GM21423 (cell line): ENCODE measurements around the gene EVX1.

Source experiments
- ATAC-seq: cut with Tn5 transposase; IDR thresholded peaks from one replicate; pipeline ENCODE4 v1.9.1; 2021; ENCODE audit warnings: mild to moderate bottlenecking, moderate library complexity; ENCODE audit not compliant: unreplicated experiment

The EVX1 gene

DNA sequence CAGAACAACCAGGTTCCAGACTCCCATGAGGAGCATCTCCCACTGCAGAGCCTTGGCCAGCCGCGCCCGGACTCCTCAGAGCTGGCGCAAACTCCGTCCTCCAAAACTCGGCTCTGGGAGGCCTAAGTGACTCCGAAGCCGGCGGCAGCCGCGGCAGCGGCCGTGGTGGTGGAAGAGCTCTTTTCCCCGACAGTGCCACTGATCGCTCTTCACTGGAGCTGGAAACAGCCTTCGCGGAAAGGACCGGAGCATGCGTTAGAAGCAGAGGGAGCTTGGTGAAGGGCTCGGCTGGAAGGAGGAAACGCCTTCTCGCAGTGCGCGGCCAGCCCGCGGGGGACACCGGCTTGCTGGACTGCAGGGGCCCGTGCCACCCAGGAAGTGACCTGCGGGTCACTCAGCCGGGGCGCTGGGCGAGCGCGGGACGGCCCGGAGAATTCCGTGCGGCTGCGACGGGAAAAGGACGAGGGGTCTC, 37.7 kb upstream of the EVX1 start:
- no peak for ATAC-seq

DNA sequence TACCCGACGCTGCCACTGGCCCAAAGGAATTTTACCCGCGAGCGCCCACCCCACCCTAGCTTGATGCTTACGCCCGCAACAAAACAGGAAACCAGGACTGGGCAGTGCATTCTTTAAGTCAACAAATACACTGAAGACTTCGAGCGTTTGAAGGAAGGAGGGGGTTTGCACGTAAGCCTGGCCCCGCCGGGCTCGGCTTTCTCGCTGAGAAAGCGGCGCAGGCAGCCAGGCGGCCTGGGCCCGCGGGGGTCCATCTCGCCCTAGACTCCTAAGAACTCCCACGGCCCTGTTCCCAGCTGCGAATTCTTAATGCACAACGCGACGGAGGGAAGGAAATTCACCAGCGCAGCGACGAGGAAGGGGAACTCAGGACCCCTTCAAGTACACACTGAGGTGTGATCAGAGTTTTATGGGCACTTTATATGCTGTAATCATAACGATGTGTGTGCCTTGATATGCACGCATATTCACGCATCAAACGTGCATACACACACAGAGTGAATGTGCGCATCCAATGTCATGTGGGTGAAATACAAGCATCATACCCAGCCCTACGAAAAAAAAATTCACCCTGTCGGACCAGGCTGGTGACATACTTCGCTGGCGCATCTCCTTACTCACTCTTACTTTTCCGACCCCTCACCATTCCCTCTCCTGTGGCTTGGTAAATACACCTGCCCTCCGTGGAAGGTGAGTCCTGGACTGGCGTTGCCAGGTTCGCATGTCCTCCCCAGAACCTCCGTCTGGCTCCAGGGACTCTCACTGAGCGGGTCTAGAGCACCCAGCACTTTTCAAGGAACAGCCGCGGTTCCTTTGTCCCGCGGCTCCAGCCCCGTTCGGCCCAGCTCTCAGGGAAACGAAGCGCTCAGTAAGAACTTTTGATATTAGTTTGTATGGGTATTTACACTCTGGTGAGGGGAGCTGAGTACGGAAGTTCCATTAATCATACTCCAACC, 37.0 kb upstream of the EVX1 start:
- no peak for ATAC-seq

DNA sequence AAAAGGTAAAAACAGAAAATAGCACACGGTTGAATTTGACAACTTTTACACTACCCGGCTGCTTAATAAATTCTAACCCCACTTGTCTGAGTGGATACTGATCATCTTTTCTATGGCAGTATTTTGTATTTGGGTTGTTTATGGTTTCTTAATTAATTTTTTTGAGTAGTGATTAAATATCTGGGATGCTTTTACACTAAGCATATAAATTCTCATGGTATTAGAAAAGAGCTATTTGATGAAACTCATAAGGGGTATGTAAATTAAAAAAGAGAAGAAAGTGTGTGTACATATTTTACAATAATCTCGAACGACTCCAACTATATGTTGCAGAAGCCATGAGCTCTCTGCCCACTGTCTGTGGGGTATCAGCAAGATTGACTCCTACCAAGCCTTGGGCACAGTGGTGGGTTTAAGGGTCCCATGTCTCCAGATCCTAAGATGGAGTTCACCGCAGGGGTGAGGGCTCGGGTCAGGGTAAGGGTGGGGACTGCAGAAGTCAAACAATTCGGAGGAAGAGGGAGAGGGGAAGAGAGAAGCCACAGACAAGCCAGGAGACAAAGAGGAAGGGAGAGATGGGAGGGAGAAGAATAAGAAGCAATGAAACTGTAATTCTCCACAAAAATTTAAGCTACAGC, 35.1 kb upstream of the EVX1 start:
- no peak for ATAC-seq

DNA sequence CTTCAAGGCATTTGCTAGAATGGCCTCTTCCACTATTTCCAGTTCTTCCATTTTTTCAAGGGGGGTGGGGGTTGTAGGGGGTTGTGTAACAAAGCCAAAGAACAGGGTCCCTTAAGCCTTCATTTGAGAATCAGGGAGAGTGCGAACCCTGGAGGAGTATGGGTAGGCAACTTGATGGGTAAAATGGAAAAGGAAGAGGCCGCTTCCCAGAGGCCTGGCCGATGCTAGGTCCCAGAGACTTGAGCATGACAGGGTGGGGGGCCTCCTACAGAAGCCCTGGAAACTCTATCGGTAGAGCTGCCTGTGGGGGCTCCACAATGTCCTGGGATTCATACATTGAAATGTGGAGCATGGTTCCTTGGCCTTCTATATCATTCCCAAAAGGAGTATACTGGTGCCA, 33.6 kb upstream of the EVX1 start:
- no peak for ATAC-seq

DNA sequence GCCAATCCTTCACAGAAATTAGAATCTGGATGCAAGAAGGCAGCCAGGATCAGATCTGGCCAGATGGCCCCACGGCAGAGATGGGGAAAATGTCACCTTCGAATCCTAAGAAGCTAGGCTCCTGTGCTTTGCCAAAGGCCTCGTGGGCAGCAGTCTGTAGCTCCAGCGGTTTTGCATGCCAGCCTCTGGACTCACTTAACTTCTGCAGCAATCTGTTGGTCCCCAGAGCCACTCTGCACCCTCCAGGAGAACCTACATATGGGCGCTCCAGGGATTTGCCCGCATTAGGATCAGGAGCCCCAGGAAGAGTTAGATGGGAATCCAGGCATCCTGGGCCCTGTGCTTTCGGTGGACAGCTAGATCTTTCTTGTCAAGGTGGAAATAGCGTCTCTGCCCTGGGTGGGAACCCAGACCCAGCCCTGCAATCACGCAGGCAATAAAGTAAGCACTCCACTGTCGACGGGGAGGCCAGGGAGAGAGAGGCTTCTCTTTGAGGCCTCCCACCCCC, 32.6 kb upstream of the EVX1 start:
- no peak for ATAC-seq

DNA sequence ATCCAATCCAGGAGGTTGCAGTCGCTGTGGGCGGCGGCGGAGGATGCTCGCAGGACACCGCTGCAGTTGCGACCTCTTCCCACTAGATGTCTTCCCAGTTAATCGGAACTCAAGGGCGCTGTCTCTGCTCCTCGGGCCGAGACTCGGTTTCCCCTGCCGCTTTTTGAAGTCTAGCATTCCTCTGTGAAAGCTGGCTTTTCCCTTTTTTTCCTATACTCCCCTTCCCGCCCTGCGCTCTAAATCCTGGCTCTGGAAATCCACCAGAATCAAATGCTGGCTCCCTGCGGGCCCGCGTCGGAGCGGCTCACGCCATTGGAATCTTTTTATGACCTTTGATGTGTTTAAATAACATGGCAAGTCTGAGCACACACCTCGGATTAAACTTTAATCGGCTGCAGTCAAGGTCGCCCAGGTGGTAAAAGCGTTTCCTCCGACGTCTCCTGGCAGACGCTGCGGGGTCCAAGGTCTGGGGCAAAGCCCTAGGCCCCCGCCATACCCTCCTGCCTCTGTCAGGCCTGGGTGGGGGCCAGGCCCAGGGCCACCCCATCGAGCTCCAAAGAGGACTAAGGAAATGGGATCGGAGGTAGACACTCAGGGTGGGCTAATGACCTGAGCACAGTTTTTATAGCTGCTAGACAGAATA, 32.0 kb upstream of the EVX1 start:
- ATAC-seq, result no peak

DNA sequence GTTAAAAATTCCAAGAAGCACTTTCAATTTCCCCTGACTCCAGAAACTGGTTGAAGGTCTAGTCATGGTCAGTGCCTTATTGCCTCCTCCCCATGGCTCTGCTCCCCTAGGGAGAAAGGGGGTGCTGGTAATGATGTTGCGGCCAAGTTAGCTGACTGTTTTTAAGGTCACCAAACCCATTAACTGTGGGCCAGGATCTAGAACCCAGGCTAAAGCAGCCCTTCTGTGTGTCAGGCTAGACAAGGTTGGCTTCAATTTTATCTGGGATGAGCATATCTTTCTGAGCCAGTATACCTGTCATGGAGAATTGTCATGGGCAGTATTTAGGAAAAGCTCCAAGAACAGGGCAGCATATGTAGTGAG, 31.5 kb upstream of the EVX1 start:
- no peak for ATAC-seq

DNA sequence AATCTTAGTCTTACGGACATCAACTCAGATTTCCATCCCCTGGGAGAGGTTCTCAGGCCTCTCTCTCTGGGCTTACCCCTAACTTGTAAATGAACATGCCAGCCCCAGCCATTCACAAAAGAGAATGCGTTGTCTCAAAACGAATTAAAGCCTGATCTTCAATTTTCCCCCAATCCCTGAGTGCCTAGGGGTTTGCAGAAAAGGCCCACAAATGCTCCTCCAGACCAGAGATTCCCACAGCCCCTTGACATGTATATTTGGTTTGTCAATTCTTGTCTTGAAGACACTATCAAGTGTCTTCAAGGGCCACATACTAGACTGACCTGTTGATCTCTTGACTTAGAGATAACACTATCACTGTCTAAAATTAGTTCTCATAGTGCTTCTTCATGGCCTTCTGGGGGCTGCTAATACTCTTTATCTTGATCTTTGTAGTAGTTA, 30.8 kb upstream of the EVX1 start:
- ATAC-seq, result no peak

DNA sequence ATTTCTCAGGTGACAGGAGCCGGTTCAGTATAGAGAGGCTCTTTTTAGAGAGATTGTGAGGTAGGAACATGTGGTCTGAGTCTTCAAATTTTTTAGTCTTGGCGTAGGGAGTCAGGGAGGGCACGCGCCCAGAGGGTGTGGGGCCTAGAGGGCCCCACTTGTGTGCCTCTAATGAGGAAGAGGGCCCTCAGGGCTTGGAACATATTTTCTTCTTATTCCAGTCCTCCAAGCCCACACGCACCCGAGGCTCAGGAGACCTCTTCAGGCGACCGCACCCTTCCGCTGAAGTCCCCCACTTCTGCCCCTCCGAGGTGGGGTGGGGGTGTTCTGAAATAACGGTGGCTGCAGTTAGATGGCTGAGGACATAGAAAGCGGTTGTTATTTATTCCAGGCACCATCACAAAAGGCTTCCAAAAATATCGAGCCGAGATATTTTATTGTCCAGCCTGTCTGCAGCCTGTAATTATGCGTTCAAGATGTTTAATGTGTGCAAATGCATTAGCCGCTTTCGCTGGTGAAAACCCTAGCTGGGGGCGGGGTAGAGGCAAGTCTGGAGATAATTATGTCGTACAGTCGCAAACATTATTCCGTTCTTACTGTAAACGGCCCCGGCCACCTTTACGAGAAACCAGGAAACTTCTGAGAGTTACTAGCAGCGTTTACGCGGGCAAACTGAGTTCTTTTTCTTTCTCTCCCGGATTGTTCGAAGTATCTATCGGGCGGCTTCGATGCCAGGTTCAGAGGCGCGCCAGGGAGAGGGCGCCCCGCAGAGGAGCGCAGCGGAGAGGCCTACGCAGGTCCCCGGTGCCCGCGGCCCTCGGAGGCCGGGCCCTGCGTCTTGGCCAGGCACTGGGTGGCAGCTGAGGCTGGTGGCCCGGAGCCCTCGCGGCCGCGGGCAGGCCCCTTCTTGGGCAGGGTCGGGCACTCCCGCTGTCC, 29.8 kb upstream of the EVX1 start:
- ATAC-seq, result no peak

DNA sequence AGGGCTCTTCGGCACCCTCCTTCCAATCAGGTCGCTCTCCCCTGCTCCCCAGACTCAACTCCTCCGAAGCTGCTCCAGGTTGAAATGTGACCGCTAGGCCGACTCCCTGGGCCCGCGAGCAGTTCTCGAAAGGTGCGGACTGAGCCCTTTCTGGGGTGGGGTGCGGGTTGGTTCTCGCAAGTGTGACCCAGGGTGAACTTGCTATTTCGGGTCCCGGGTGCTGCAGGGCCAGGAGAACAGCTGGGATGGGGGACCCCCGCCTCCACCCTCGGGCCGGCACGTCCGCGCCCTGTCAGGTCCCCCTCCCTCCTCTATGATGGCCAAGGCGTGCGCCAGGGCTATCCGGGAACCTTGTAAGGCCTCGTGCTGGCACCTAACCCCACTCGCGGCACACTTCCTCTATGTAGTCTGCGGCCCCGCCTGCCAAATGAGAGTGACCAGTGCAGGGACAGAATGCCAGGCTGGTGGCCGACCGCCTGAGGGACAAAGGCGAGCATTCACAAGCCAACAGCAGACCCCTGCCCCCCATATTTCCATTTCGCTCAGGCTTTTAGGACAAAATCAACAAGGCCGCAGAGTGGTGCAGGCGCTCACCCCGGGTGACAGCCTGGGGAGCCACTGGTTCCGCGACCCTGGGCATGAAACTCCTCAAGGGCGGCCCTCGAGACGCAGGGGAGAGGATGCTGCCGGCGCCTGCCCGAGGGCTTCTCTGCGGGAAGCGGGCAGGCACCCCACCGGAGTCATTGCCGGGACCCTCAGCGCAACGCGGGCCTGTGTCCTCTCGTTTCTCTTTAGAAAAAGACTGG, 29.0 kb upstream of the EVX1 start:
- no peak for ATAC-seq

DNA sequence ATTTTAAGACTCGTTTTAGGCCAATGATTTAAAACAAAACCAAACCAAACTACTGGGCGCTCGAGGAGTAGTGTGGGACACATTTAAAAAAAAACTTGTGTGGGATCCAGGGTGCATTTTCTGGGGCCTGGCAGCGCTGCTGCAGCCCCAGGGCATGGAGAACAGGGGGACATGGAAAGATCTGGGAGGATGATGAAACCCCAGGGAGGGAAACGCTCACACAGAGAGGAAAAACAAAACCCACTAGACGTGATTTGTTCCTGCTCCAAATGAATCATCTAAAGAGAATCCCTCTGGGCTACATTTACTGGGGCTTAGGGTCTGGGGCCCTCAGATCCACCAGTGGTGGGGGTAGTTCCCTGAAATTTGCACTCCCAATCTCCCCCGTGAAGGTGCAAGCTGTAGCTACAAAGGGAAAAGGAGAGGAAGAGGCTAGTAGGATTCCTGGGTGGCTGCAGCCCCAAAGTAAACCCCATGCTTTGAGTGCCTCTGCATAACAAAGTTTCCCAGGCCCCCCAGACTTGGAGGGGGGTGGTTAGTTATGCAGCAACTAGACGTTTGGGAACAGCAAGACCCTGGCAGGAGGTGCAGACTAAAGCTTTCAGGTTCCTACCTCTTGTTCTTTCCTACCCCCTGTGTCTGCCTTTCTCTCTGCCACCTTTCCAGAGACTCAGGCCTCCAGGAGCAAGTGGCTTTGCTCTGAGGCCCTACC, 28.2 kb upstream of the EVX1 start:
- no peak for ATAC-seq

DNA sequence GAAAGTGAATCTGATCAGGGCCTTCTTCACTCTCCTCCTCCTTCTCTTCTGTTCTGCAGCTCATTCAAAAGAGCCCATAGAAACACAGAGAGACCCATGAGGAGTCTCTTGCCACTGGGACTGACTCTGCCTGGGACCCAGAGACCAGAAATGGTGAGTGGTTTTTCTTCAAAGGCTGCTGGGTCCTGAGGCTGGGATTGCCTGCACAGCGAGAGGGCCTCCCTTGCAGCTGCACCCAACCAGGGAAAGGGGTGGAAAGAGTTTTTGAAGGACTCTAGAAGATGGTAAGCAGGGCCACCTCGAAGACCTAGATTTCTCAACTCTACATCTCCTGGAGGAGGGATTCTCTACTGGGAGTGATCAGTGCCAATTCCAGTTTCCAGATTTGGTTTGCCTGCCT, 27.2 kb upstream of the EVX1 start:
- ATAC-seq, result no peak

DNA sequence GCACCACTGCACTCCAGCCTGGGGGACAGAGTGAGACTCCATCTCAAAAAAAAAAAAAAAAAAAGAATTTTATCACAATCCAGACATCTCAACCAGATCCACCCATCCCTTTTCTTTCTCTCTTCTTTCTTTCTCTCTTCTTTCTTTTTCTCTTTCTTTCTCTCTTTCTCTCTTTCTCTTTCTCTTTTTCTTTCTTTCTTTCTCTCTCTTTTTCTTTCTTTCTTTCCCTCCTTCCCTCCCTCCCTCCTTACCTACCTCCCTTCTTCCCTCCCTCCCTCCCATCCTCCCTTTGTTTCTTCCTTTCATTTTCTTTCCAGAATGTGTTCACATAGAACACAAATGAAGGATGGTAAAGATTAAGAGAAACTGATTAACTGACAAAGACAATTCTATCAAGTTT, 24.7 kb upstream of the EVX1 start:
- ATAC-seq, result no peak

DNA sequence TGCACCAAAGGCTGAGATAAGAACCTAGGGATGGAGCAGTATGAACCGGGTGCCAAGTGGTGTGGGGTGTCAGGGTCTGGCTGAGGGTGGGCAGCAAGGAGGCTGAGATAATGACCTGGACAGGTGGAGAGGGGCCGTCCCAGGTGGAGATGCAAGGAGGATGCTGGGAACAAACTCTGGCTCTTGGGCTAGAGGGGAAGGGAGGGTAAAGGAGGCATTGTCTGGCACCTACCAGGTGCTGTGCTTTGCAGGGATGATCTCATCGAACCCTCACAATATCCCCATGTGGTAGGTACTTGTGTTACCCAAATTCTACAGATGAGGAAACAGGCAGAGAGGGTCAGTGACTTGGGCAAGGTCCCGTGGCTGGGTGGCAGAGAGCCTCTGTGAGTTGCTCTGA, 22.8 kb upstream of the EVX1 start:
- ATAC-seq, result no peak

DNA sequence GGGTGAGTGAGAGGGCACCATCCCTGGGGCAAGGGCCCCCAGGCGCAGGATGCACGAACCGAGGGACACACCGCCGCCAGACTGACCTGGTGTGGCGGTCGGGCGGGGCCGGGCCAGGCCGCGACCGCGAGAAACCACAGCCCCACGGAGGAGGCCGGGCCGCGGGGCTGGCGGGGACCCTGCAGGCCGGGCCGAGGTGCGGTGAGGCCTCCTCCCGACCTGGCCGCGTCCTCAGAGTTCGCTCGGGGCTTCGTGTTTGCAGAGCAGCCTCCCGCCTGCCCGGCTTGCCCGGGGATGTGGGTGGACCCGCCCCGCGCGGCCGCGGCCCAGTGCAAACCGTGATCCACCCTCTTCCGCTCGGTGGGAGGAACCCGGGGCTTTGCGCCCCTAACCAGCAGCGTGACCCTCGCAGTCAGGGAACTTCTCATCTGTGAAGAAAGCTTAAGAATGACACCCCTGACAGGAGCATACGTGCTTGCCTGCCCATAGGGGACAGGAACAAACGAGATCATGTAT, 22.1 kb upstream of the EVX1 start:
- ATAC-seq, result no peak

DNA sequence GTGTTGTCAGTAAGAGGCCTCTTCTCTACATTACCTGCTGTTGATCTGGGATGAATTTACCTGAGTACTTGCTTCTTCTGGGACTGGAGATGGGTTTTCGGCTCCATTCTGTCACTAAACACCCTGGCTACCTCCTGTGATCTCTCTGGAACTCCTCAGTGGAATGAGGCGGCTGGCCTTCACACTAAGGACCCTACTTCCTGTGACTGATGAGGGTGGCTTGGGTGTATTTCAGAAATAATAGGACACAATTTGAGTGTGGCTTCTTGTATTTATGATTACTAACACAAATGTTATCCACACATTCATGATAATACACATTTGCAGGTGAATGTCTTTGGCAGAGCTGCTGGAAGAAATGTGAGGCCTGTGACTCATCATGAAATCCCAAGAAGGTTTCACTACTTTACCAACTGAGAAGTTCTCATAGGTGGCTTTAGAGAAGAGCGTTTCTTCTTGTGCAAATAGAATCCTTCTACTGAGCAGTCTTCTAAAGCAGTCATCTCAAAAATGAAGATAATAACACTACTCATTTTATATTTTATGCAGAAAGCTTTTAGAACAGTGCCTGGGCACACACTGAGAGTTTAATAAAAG, 21.3 kb upstream of the EVX1 start:
- no peak for ATAC-seq

DNA sequence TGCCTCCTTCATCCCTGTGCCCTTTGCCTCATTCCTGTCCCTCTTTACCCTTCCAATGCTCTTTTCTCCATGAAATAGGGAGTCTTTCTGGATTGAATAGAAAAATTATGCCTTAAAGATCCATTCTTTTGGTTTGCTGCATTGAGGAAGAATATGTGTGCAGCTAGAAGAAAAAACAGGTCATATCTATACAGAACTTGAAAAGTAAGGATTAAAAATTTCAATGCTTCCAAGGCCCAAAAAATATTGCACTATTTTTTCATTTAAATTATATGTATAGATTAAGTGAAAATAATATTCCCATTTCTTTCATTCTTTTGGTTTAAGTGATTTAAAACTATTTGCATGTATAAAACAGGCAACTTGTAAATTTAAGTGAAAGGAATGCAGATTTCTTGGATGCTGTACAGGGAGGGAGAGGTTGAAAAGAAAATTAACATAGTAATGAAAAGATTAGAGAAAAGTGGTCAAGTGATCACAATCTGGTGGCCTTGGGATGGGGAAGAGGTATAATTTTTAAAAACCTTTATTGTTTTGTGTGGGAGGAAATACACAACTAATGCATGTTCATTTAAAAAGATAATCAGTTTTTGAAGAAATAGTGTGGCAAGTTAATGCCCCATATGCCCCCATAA, 18.5 kb upstream of the EVX1 start:
- ATAC-seq, result no peak
